ENCODE data around the gene ARHGAP26.

ARHGAP26 gene

GRCh38 chr5:142785206-142785605 is 15.0 kb downstream of the ARHGAP26 start:
- no peak for DNase-seq

- no peak for DNase-seq
Measured at GRCh38 chr5:142789206-142789605, 19.0 kb downstream of the ARHGAP26 start.

GRCh38 chr5:142792012-142792864 is 22.1 kb downstream of the ARHGAP26 start:
- DNase-seq = no peak

- DNase-seq = no peak
Measured at GRCh38 chr5:142792865-142793232, 22.7 kb downstream of the ARHGAP26 start.

DNA sequence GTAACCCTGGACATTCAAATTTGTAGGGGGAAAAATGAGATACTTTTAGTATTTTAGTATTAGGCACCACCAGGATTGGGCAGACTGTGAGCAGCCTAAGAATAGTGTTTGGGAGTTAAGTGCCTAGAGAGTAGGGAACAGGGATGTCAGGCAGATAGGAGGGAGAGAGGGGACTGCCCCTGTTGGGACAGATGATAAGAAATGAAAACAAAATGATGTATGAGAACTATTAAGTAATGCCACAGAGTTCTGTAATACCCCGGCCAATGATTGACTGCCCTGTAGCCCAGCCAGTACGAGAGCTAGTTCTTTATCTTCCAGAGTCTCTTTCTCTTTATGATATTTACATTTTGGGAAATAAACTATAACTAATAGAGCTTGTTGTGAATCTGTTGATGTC is 24.4 kb downstream of the ARHGAP26 start:
- DNase-seq = no peak

DNA sequence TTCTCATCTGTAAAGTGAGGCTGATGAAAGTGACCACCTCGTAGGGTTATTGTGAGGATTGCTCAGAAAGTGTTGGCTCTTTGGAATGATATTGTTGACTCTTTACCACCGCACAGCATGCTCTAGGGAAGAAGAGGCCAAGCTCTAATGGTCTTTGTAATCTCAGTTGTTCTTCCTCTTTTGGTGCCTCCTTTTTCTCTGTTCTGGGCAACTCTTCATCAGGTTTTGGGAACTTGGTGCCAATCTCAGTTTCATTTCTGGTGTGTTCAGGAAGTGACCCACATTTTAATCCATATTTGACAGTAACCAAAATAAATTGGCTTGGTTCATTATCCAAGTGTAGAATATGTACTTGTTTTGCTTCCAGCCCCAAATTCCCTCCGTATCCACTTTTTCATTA is 25.1 kb downstream of the ARHGAP26 start:
- DNase-seq = no peak

DNA sequence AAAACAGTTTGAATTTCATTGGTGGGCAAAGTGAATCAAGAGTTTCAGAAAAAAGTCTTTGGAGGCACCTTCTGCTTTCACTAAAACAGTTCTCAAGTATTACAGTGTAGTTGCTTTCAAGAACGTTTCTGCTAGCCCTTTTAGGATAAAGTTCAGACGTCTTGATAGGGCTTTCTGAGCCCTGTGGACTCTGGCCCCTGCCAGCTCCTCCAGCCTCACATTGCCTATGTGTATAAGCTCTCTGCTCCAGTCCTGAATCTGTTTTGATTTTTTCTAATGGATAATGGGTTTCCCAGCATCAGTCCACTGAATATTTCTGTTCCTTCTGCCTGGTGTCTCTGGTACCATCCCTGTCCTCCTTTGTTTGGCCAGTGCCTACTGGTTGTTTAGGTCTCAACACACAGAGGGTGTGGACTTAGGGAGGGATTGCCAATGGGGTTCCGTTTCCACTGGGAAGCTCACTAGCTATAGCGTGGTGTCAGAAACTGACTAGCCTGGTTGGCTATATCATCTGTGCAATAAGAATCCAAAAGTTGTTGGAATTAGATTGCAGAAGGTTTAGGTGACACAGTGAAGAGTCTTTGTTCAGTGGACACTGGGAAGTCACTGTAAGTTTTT is 26.4 kb downstream of the ARHGAP26 start:
- DNase-seq = no peak

DNA sequence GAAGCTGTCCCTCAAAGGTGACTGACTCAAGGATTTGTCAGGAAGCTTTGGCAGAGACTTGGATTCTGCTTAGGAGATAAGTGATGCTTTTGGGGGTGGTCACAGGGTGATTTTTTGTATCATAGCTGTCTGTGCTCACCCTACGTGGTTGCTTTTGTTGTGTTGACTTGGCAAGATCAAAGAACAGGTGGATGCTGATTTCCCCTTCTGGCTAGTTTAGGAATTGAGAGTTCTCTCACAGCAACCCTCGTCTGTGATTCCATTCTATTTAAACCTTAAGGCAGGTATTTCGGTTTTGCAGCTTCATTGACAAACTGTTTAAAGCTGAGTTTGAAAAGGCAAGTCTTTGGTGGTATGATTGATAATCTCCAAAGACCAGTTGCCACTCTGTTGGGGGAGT is 27.2 kb downstream of the ARHGAP26 start:
- no peak for DNase-seq

- DNase-seq = no peak
Measured at GRCh38 chr5:142798099-142798770, 28.1 kb downstream of the ARHGAP26 start.

- peak; percentile 17 for DNase-seq
Measured at GRCh38 chr5:142800776-142801494, 30.8 kb downstream of the ARHGAP26 start.

DNA sequence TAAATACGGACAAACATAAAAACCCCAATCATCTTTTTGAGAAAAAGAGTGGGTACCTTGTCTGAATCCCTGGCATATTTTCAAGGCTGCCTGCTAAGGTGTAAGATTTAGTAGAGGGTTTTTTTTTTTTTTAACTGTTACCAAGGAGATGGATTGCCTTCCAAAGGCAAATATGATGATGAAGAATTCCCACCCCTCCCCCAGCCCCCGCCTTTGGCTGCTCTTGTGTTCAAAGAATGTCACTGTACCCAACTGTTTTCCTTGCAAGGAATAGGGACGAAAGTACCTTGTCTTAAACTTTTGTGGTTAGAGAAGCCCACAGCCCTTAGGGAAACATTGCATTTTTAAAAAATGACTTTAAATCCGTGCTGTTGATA is 31.3 kb downstream of the ARHGAP26 start:
- DNase-seq = no peak

GRCh38 chr5:142803428-142804125 is 33.4 kb downstream of the ARHGAP26 start:
- DNase-seq = no peak

DNA sequence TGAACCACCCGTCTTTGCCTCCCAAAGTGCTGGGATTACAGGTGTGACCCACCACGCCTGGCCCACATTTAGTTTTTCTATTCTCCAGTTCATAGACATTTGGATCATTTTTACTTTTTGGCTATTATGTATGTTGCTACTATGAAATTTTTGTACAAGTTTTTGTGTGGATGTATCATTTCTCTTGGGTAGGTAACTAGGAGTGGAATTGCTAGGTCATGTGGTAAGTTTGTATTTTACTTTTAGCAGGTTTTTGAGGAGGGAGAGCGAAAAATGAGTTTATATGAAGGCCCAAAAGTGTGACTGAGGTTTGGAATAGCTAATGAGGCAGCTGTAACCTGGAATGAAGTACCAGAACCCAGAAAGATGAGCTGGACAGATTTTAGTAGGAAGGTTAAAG is 35.2 kb downstream of the ARHGAP26 start:
- no peak for DNase-seq

DNA sequence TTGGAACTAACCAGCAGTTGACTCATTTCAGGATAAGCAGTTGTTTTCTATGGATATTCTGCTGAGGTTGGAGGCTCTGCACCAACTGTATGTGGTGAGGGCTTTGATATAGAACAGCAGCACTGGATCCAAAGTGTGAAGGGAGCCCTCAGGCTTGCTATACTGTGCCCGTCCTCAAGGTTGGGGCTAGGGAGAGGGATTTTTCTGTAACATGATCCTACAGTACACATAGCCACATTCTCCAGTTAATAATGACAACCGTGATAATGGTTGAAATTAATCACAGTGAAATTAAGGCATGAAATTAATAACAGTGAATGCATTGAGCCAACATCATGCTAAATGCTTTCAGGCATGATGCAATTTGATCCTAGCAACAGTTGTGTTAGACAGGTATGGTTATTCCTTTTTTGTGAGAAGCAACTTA is 36.7 kb downstream of the ARHGAP26 start:
- no peak for DNase-seq

GRCh38 chr5:142807372-142807911 is 37.3 kb downstream of the ARHGAP26 start:
- DNase-seq = no peak

DNA sequence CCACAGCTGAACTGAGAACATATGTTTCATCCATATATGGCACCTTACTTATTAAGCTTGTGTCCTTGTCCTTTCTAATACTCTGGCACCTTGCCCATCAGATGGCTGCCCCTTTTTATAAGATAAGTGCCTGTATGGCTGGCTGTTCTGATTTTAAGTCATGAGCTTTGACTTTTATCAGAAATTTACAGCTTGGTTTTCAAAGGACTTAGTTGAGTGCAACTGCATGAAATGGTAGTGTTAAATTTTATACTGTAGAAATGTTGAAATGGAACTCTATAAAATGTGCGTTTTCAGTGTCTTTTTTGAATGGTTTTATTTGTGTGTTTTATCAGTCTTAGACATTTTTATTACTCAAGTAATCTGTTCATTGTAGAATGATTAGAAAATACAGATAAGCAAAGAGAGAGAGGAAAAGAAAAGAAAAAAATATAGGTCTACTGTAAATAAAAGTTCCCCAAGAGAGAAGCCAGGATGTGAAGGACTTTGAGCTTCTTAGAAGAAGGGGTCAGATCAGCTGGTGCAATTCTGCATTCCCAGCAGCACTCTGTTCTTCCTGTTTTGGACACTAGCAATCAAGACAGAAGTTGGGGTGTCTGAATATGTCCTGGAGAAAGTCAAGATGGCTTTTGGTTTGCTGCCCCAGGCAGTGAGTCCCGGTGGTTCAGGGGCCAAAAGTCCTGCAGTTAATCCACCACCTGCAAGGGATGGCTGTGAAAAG is 38.9 kb downstream of the ARHGAP26 start:
- DNase-seq = no peak

- no peak for DNase-seq
Measured at GRCh38 chr5:142810081-142810480, 39.9 kb downstream of the ARHGAP26 start.

- DNase-seq = no peak
Measured at GRCh38 chr5:142810743-142811290, 40.6 kb downstream of the ARHGAP26 start.

GRCh38 chr5:142811866-142812557 is 41.8 kb downstream of the ARHGAP26 start:
- no peak for DNase-seq

DNA sequence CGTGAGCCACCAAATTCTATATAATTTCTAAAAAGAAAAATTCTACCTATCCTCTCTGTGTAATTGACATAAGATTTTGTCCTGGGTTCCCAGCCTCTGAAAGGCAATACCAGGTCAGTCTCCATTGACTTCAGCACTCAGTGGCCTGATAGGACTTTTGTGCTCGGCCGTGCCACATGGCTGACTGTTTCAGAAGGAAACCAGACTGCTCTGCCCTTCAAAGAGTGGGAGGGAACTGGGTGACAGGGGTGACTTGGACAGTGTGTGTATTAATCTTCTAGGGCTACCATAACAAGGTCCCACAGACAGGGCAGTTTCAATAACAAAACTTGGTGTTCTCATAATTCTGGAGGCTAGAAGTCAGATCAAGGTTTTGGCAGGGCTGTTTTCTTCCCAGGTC is 43.0 kb downstream of the ARHGAP26 start:
- DNase-seq = no peak

- DNase-seq = no peak
Measured at GRCh38 chr5:142814122-142814521, 43.9 kb downstream of the ARHGAP26 start.
